Upper lobe of left lung (tissue), 6 donors: ENCODE results near the gene RALGAPA2. TPM values are rescaled to one million over a fixed set of nuclear protein-coding genes. Genes with fewer than 3 reads are reported as not detected.

Experiments used
- ATAC-seq, 2 donors: fragments of 200-7000 bp; cut with Tn5 transposase; one replicate each; pipeline ENCODE4 v1.9.1; 2022; ENCODE audit warnings: mild to moderate bottlenecking in 2 of 2, moderate library complexity in 2 of 2; ENCODE audit not compliant: low FRiP score in 2 of 2
- DNase-seq, 2 donors: peaks; one replicate each; pipeline ENCODE4 v3.0.0-alpha.2; 2019 to 2020
- H3K27ac ChIP-seq, 4 donors: fragments of 200-600 bp; sonication (generic); one replicate each; pipeline ENCODE4 v1.5.1; 2016 to 2019
- H3K27me3 ChIP-seq, 4 donors: fragments of 200-600 bp; sonication (generic); one replicate each; pipeline ENCODE4 v1.5.1; 2017 to 2019
- H3K36me3 ChIP-seq, 4 donors: fragments of 200-600 bp; sonication (generic); one replicate each; pipeline ENCODE4 v1.5.1; 2016 to 2019
- H3K4me1 ChIP-seq, 4 donors: fragments of 200-600 bp; sonication (generic); one replicate each; pipeline ENCODE4 v1.5.1; 2018 to 2019
- H3K4me3 ChIP-seq, 4 donors: fragments of 200-600 bp; sonication (generic); one replicate each; pipeline ENCODE4 v1.5.1; 2017 to 2019; ENCODE audit warnings: mild to moderate bottlenecking in 2 of 4, moderate library complexity in 1 of 4
- H3K9me3 ChIP-seq, 4 donors: fragments of 200-600 bp; sonication (generic); one replicate each; pipeline ENCODE4 v1.5.1; 2018 to 2019
- EP300 ChIP-seq, 4 donors: sonication (generic); formaldehyde crosslinking; IDR thresholded peaks; one replicate each; pipeline ENCODE4 v1.5.1; 2017; ENCODE audit warnings: antibody characterized with exemption in 4 of 4, control low read depth in 2 of 4
- POLR2A ChIP-seq, 4 donors: fragments of 450-650 bp; IDR thresholded peaks; one replicate each; pipeline ENCODE4 v1.5.1; 2016 to 2017; ENCODE audit warnings: antibody characterized with exemption in 4 of 4, mild to moderate bottlenecking in 2 of 4
- POLR2AphosphoS5 ChIP-seq, 2 donors: sonication (generic); formaldehyde crosslinking; IDR thresholded peaks; one replicate each; pipeline ENCODE4 v1.5.1; 2017; ENCODE audit warnings: antibody characterized with exemption in 2 of 2
- WGBS, 2 donors: methylation state at CpG; one replicate each; pipeline ENCODE4 v1.1.5; 2017 to 2018; 5-methylcytosine and 5-hydroxymethylcytosine counted together
- total RNA-seq, 6 donors: library from RNA; depleted of rRNA in 4 of 6; stranded (reverse); fragments of >200 nt in 4 of 6; gene quantifications; one replicate each; pipeline versions ENCODE4 v1.1.0 to v1.2.1, GENCODE V29; 2016 to 2021
- TF ChIP-seq, protein P1 (sequence below), 6 experiments: fragments of 450-650 bp in 4 of 6; fragments of 200-600 bp in 2 of 6; sonication (generic) in 2 of 6; IDR thresholded peaks; one replicate each; pipeline ENCODE4 v1.5.1; 2016 to 2019; ENCODE audit warnings: antibody characterized with exemption in 6 of 6
- donor health status: DM: no; HTN: no; CAD: no; lungs with moderate emphysema.
- donor health status: DM: no; HTN: yes; CAD: no; lungs with severe emphysema.

The RALGAPA2 gene
- total RNA-seq, 6 donors from 2014 or later, result 50.8 to 95.3 (median 65.3) TPM

DNA sequence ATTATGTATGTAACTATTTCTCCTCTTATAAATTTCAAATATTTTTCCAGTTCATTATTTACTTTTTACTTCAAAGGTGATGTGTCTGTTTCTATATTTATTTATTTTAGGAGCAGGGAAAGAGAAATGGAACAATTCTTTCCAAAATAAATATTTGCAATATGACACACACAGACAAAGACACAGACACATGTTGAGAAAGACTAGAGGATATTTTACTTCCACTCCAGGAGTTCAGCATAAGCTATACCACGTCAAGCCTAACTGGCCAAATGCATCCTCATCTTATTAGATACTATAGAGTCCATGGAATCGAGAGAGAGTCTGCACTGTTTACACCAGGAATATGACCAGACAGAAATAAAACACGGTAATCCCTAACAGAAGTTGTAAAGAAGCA, 13.3 kb downstream of the RALGAPA2 start:
- 65 to 66% methylated on average over 3 of the region's 3 CpGs for WGBS, 2 donors
- no peak for DNase-seq
- no peak for ATAC-seq
- H3K9me3 ChIP-seq, result no peaks in the 10 kb centered on the region
- no peak overlapping the region for H3K4me3 ChIP-seq
- H3K27me3 ChIP-seq, result no peaks in the 10 kb centered on the region
- no peak overlapping the region for H3K27ac ChIP-seq
- no peaks in the 10 kb centered on the region for H3K36me3 ChIP-seq
- H3K4me1 ChIP-seq, result peaks cover 6 to 42% (median 32%) of the 10 kb centered on the region in 4 donors
- TF ChIP-seq, protein P1, sequence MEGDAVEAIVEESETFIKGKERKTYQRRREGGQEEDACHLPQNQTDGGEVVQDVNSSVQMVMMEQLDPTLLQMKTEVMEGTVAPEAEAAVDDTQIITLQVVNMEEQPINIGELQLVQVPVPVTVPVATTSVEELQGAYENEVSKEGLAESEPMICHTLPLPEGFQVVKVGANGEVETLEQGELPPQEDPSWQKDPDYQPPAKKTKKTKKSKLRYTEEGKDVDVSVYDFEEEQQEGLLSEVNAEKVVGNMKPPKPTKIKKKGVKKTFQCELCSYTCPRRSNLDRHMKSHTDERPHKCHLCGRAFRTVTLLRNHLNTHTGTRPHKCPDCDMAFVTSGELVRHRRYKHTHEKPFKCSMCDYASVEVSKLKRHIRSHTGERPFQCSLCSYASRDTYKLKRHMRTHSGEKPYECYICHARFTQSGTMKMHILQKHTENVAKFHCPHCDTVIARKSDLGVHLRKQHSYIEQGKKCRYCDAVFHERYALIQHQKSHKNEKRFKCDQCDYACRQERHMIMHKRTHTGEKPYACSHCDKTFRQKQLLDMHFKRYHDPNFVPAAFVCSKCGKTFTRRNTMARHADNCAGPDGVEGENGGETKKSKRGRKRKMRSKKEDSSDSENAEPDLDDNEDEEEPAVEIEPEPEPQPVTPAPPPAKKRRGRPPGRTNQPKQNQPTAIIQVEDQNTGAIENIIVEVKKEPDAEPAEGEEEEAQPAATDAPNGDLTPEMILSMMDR (IDR thresholded peaks at IDR 0.05), result no peak
- TF ChIP-seq POLR2A (IDR thresholded peaks at IDR 0.05), result no peak
- TF ChIP-seq POLR2AphosphoS5 (IDR thresholded peaks at IDR 0.05), result no peak
- no peak for TF ChIP-seq EP300 (IDR thresholded peaks at IDR 0.05)

DNA sequence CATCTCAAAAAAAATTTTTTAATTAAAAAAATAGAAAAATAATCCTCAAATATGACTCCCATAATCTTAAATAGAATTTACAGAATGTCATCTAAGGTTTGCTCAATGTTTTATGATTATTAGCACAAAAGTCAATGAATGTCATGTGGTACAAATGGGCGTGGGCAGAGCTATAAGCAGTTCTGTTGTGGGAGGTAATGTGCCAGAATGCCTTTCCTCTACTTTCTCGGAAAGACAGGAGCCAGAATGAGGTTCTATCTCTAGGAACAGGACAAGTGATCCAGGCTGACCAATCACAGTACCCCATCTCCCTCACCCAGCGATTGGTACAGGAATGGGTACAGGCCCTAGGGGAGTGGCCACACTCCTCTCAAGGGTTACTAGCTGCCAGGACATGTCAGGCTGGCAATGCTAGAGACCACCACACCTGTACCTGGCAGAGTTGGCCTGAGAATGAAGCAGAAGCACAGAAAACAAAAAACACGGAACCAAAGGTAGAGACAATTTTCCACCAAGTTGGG, 15.1 kb downstream of the RALGAPA2 start:
- Histone ChIP-seq H3K9me3 (no peaks in the 10 kb centered on the region), H3K27ac (no peak overlapping the region), H3K27me3 (no peaks in the 10 kb centered on the region), H3K4me3 (no peak overlapping the region), H3K4me1 (peaks cover 9 to 38% (median 34%) of the 10 kb centered on the region in 4 donors), H3K36me3 (no peaks in the 10 kb centered on the region)
- WGBS, 2 donors, result 86 to 88% methylated on average over 4 of the region's 4 CpGs
- ATAC-seq (peak in 1 of 2 donors; percentile 37), DNase-seq (no peak)
- TF ChIP-seq, protein P1 (IDR thresholded peaks at IDR 0.05), result no peak
- TF ChIP-seq POLR2A (IDR thresholded peaks at IDR 0.05), result no peak
- TF ChIP-seq POLR2AphosphoS5 (IDR thresholded peaks at IDR 0.05), result no peak
- no peak for TF ChIP-seq EP300 (IDR thresholded peaks at IDR 0.05)

DNA sequence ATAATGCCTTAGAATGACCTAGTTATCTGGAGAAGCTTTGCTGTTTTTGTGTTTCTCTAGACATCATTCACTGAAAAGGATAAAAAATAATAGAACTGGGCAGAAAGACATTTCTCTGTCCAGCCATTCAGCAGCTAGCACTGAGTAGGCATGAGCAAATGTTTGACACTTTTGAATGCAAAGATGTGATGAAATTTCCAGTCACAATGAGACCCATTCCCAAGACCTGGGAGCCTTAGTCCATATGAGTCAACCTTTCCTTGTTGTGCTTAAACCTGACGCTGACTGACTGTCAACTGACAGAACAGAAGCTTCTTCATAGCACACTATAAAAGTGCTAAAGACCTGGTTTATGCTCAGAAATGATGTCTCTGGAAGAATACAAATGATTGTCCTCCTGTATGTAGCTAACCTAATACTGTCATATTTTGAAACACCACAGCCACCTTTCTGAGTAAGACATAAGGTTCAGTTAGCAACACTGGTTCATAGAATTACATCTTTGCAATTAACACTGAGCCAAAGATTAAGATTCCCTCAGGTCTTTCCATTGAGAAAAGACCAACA, 17.1 kb downstream of the RALGAPA2 start:
- Histone ChIP-seq H3K4me3 (no peak overlapping the region), H3K36me3 (no peaks in the 10 kb centered on the region), H3K9me3 (no peaks in the 10 kb centered on the region), H3K27ac (no peak overlapping the region), H3K27me3 (no peaks in the 10 kb centered on the region), H3K4me1 (peaks cover 18 to 46% (median 39%) of the 10 kb centered on the region in 4 donors)
- ATAC-seq, result no peak
- DNase-seq, result no peak
- WGBS, 2 donors, result 80% methylated on average over 1 of the region's 1 CpG; no CpG with 5 or more reads in 1 of the 2 donors
- TF ChIP-seq POLR2A (IDR thresholded peaks at IDR 0.05) (no peak), EP300 (IDR thresholded peaks at IDR 0.05) (no peak), POLR2AphosphoS5 (IDR thresholded peaks at IDR 0.05) (no peak)

DNA sequence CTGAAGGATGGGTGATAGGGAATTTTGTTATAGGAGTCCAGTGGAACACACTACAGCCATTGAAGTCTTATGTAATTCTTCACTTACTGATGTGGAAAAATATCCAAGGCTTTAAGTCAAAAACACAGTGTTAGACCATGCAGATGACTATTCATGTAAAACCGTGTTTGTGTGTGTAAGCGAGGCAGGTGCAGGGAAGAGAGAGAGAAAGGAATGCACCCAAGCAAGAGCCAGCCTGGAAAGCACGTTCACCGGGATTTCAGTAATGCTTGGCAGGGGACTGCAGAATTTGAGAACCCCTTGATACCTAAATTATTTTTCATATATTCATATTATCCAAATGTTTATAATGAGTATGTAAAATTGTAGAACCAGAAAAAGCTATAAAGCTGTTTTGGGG, 17.9 kb downstream of the RALGAPA2 start:
- no peak for TF ChIP-seq POLR2AphosphoS5 (IDR thresholded peaks at IDR 0.05)
- TF ChIP-seq, protein P1 (IDR thresholded peaks at IDR 0.05), result no peak
- no peak for TF ChIP-seq EP300 (IDR thresholded peaks at IDR 0.05)
- TF ChIP-seq POLR2A (IDR thresholded peaks at IDR 0.05), result no peak
- 68 to 86% methylated on average over 4 of the region's 4 CpGs for WGBS, 2 donors
- H3K4me1 ChIP-seq, result peaks cover 18 to 53% (median 42%) of the 10 kb centered on the region in 4 donors
- no peaks in the 10 kb centered on the region for H3K9me3 ChIP-seq
- DNase-seq (no peak), ATAC-seq (no peak)
- no peaks in the 10 kb centered on the region for H3K27me3 ChIP-seq
- H3K36me3 ChIP-seq, result no peaks in the 10 kb centered on the region
- no peak overlapping the region for H3K27ac ChIP-seq
- no peak overlapping the region for H3K4me3 ChIP-seq

DNA sequence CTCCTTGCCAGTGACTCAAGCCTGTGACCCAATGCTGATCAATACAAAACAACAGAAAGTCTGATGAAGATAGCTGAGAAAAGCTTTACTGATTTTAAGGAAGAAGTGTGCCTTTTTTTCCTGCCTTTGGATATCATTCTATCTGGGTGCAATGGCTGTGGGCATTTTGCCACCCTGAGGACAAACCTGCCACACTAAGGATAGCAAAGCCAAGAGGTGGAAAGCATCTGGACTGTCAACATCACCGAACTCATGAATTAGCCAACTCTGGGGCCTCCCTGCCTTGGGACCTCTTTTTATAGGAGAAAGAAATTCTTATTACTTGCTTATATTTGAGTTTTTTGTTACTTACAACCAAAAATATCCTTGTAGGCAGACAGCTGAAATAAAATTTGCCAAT, 19.9 kb downstream of the RALGAPA2 start:
- DNase-seq, result no peak
- Histone ChIP-seq H3K27me3 (no peaks in the 10 kb centered on the region), H3K4me1 (peaks cover 17 to 54% (median 39%) of the 10 kb centered on the region in 4 donors), H3K36me3 (no peaks in the 10 kb centered on the region), H3K27ac (no peak overlapping the region), H3K4me3 (no peak overlapping the region), H3K9me3 (no peaks in the 10 kb centered on the region)
- TF ChIP-seq, protein P1 (IDR thresholded peaks at IDR 0.05), result no peak
- no peak for TF ChIP-seq POLR2A (IDR thresholded peaks at IDR 0.05)
- TF ChIP-seq POLR2AphosphoS5 (IDR thresholded peaks at IDR 0.05), result no peak
- no peak for ATAC-seq
- 53 to 63% methylated on average over 1 of the region's 1 CpG for WGBS, 2 donors
